H1 (cell line): ENCODE results near the gene TFAP2A.

Experiments
- CHD2 ChIP-seq: IDR thresholded peaks from 2 replicates; pipeline ENCODE4 v1.6.1; 2012; ENCODE audit warnings: low read length, improper control_type of control experiment
- E2F6 ChIP-seq: IDR thresholded peaks from 2 replicates; pipeline ENCODE4 v1.6.1; 2012; ENCODE audit warnings: inconsistent platforms
- EZH2 ChIP-seq: fragments of 200-600 bp; sonication (generic); IDR thresholded peaks from 2 replicates; pipeline ENCODE4 v1.7.1; 2012; ENCODE audit warnings: low read depth, mild to moderate bottlenecking, moderate library complexity, low read length, inconsistent platforms; ENCODE audit not compliant: severe bottlenecking
- NRF1 ChIP-seq: IDR thresholded peaks from 2 replicates; pipeline ENCODE4 v1.6.1; 2011; ENCODE audit warnings: mild to moderate bottlenecking, low read depth, low read length, improper control_type of control experiment
- RFX5 ChIP-seq: IDR thresholded peaks from 2 replicates; pipeline ENCODE4 v1.6.1; 2011; ENCODE audit warnings: low read depth, low read length, improper control_type of control experiment, borderline replicate concordance
- SIX5 ChIP-seq: IDR thresholded peaks from 2 replicates; pipeline ENCODE4 v1.6.1; 2011; ENCODE audit warnings: mild to moderate bottlenecking, low read depth, low read length
- TAF1 ChIP-seq: IDR thresholded peaks from 2 replicates; pipeline ENCODE4 v1.6.1; 2011; ENCODE audit warnings: mild to moderate bottlenecking, low read depth, low read length
- YY1 ChIP-seq: IDR thresholded peaks from 2 replicates; pipeline ENCODE4 v1.6.1; 2011; ENCODE audit warnings: low read depth, mild to moderate bottlenecking, low read length
- ZNF274 ChIP-seq: IDR thresholded peaks from 2 replicates; pipeline ENCODE4 v1.7.0; 2012; ENCODE audit warnings: low read length, borderline replicate concordance; ENCODE audit errors: extremely low read depth
- TF ChIP-seq, protein P1 (sequence below), 3 experiments: IDR thresholded peaks; 1 replicate in 2 of 3; 2 replicates in 1 of 3; pipeline versions ENCODE4 v1.5.1 to v1.6.1; 2011; ENCODE audit warnings: low read length in 3 of 3, mild to moderate bottlenecking in 3 of 3, inconsistent platforms in 2 of 3, low read depth in 1 of 3, moderate library complexity in 1 of 3; ENCODE audit not compliant: insufficient read depth in 1 of 3; ENCODE audit errors: control extremely low read depth in 1 of 3

DNA sequence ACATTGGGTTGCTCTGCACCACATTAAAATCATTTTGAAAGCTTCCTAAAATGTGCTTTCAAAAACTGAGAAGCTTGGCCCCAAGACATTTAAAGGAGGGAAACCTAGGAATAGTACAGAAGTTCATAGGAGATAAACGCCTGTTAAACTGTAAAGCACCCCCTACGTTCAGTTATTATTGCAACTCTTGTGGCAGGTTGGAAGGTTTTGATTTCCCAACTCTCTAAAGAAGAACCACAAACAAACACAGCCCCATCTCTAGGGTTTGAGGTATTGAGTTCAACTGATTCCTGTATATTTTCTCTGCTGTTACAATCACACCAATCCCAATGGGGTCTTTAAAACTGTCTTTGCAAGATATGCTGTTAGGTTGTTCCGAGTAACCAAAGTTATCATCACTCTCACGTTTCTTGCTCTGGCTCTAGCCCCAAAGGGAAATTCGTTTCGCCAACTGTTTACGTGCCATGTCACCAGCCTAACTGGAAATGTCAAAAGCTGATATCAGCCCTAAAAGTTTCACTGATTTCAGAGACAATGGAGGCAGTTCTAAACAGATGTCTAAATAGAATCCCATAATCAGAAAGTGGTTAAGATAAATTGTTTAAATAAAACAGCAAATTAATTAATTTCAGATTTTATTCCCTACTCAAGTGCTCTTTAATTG is 12.1 kb downstream of the TFAP2A start:
- TF ChIP-seq EZH2 (no peak), TAF1 (no peak), ZNF274 (no peak), RFX5 (no peak), YY1 (no peak), CHD2 (no peak), E2F6 (no peak), NRF1 (no peak), SIX5 (no peak)
- TF ChIP-seq, protein P1, sequence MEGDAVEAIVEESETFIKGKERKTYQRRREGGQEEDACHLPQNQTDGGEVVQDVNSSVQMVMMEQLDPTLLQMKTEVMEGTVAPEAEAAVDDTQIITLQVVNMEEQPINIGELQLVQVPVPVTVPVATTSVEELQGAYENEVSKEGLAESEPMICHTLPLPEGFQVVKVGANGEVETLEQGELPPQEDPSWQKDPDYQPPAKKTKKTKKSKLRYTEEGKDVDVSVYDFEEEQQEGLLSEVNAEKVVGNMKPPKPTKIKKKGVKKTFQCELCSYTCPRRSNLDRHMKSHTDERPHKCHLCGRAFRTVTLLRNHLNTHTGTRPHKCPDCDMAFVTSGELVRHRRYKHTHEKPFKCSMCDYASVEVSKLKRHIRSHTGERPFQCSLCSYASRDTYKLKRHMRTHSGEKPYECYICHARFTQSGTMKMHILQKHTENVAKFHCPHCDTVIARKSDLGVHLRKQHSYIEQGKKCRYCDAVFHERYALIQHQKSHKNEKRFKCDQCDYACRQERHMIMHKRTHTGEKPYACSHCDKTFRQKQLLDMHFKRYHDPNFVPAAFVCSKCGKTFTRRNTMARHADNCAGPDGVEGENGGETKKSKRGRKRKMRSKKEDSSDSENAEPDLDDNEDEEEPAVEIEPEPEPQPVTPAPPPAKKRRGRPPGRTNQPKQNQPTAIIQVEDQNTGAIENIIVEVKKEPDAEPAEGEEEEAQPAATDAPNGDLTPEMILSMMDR (IDR thresholded peaks at IDR 0.05; ENCODE audit: control extremely low read depth in 1 of 3, insufficient read depth in 1 of 3, low read depth in 1 of 3, low read length in 3 of 3): no peak
